IPS-11a (cell line): Measurements from ENCODE around the gene NRROS.

Experiments
- H3K4me3 ChIP-seq: one replicate; pipeline ENCODE4 v1.5.1; 2013; ENCODE audit warnings: low read depth, low read length, control low read depth

The NRROS gene

DNA sequence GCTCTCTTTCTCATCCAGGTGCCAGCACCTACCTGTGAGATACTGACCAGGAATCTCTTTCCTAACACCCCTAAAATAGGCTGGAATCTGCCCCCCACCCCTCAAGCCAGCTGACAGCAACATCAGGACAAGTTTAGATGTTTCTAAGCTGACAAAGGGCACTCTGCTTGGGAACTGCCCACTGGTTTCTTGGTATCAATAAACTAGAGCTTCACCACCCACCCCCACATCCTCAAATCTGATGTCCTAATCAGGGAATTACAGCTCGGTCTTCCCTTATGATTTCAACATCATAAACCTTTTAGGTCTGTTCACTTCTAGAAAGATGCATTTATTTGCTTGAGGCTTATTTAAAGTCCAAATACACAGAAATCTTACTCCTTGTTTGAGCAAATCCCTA, 37.9 kb downstream of the NRROS start:
- no peak overlapping the region for H3K4me3 ChIP-seq

DNA sequence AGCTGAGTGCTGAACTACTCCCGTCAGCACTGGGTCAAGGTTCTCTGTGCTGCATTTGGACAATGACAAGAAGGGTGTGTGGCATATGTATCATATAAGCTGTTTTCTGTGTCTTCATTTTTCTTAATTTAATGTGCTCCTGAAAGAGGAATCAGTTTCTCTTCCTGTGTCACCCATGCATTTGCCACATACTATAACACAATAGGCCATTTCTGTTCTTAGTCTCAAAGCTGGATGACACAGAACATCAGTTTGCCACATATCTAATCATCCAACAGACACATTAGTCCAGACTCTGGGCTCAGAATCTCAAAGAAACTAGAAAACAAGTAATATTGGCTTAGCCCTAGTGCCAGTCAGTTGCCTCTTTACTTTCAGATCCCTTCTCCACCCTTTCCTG, 38.4 kb downstream of the NRROS start:
- H3K4me3 ChIP-seq = no peak overlapping the region

DNA sequence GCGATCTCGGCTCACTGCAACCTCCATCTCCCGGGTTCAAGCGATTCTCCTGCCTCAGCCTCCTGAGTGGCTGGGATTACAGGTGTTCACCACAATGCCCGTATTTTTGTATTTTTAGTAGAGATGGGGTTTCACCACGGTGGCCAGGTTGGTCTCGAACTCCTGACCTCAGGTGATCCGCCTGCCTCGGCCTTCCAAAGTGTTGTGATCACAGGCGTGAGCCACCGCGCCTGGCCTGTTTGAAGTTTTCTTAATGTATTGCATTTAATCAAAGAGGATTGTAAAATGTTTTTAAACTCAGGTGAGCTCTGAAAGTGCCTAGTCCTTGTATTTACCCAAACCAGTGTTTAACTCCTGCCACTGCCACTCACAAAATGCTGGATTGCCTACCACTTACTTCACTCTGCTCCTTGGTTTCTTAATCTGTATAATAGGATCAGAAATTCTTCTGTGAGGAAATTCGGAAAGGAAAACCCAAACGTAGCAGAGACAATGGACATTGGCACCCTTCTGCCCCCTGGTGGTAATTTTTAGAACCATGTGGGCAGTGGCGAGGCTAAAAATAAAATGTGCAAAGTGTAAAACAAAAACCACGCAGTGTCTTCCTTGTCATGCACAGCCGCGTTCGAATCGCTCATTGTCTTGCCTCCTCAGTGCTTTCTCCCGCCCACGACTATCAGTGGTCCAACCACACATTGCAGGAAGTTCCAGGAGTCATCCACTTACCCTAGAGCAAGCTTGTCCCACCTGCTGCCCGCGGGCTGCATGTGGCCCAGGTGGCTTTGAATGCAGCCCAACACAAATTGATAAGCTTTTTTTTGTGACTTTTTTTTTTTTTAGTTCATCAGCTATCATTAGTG, 45.3 kb downstream of the NRROS start:
- no peak overlapping the region for H3K4me3 ChIP-seq

DNA sequence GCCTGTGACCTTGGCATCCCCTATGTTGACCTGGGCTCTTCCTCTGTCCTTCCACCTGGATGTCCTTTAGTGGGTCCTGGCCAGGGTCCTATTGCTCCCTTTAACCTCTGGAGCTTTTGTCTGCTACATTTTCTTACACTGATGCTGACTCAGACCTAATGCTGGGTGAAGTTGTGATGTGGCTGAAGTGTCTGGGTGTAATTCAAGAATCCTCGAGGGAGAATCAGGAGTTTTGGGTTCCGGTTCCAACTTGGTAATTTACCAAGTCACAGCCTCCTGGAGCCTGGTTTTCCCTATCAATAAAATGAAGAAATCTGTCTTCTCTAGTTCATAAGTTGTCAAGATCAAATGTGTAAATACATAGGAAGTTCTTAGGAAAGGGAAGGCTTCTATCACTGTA, 46.9 kb downstream of the NRROS start:
- no peak overlapping the region for H3K4me3 ChIP-seq

DNA sequence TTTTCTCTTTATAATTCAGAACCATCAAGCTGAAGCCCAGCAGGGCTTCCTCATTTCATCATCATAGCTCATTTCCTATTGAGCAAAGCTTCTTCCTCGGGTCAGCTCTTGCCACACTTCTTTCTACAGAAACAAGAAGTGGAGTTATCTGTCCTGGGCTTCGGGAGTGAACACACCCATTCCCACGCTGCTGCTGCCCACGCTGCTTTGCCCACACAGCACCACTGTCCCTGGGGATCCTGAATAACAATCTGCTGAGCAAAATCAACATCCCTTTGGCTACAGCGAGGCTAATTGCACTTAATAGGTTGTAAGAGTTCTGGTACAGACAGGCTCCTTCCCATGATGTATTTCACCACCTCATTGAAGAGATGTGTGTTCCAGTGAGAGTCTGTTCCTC, 48.9 kb downstream of the NRROS start:
- H3K4me3 ChIP-seq = no peak overlapping the region

DNA sequence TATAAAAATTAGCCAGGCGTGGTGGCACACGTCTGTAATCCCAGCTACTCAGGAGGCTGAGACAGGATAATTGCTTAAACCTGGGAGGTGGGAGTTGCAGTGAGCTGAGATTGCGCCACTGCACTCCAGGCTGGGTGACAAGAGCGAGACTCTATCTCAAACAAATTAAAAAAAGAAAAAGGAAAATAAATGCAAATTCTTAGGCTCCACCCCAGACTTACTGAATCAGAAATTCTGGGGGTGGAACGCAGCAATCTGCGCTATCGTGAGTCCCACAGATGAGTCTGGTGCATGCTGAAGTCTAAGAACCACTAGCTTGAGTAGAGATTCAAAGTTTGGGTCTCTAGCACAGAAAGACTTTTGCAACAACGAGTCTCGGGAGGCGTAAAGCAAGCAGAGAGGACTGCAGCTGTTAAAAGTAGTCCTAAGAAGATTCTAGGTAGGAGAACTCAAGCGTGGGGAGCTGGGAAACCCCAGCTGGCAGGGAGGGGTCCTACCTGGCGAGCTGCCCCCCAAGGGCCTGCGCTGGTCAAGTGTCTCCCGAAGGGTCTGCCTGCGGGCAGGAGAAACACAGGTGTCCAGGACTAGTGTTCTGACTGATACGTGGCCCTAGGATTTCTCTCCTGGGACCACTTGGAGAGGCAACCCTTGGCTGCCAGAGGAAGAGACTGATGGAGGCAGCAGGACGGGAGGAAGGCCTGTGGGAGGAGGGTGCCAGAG, 50.6 kb downstream of the NRROS start:
- no peak overlapping the region for H3K4me3 ChIP-seq

DNA sequence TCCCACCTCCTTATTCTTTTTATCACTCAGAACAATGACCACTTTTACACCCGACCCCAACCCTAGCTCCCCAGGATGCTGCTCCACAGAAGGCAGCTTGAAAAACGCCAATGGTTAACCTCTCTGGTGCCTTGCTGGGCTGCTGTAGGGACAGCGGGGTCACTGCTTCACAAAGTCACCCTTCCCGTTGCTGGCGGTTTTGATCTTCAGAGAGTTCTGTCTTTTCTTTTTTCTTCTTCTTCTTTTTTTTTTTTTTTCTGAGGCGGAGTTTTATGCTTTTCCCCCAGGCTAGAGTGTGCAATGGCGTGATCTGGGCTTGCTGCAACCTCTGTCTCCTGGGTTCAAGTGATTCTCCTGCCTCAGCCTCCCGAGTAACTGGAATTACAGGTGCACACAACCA, 51.9 kb downstream of the NRROS start:
- no peak overlapping the region for H3K4me3 ChIP-seq

DNA sequence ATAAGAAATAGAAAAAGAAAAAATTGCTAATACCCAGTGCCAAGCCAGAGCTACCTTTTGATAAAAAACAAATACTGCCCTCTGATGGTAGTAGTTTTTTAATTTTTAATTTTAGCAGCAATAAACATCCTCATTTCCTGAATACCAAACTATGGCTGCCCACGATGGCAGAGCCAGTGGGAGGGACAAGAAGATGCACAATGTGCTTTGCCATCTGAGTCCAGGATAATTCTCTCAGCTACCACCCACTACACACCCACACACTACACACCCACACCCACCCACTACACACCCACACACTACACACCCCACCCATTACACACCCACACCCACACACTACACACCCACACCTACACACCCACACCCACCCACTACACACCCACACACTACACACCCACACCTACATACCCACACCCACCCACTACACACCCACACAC, 54.7 kb downstream of the NRROS start:
- no peak overlapping the region for H3K4me3 ChIP-seq

DNA sequence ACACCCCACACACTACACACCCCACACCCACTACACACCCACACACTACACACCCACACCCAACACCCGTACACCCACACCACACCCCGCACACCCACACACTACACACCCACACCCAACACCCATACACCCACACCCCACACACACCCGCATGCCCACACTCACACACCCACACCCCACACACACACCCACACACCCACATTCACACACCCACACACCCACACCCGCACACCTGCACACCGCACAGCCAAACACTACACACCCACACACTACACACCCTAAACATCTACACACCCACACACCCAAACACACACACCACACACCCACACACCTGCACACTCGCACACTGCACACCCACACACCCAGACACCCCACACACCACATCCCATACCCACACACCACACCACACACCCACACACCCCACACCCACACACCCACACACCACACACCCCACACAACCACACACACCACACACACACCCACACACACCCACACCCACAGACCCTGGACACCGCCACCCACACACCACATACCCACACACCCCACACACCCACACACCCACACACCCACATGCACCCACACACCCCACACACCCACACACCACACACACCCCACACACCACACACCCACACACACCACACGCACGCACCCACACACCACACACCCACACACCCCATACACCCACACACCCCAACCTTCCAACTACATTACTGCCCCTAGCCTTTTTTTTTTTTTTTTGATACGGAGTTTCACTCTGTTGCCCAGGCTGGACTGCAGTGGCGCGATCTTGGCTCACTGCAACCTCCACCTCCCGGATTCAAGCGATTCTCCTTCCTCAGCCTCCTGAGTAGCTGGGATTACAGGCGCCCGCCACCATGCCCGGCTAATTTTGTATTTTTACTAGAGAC, 55.7 kb downstream of the NRROS start:
- no peak overlapping the region for H3K4me3 ChIP-seq

DNA sequence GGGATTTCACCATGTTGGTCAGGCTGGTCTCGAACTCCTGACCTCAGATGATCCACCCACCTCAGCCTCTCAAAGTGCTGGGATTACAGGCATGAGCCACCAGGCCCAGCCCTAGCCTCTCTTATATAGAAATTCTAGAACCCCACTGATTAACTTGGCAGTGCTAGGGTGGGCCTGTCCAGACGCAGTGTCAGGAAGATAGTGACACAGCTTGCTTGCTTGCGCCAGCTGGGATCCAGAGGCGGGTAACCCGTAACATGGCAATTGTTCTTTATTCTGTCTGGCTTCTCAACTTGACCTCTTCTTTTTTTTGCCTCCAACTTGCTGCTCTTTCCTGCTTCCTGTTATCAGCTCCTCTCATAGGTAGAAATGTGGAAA, 56.3 kb downstream of the NRROS start:
- H3K4me3 ChIP-seq = no peak overlapping the region

DNA sequence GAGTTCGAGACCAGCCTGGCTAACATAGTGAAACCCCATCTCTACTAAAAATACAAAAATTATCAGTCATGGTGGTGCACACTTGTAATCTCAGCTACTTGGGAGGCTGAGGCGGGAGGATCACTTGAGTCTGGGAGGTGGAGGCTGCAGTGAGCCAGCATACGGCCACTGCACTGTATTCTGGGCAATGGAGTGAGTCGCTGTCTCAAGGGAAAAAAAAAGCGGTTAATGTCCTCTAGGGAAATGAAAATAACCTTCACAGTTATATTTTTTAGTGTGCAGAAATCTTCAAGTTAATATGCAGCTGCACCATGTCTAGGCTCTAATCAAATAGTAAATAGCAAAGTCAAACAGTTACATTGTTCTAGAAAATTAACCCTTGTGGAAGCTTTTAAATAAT, 57.8 kb downstream of the NRROS start:
- H3K4me3 ChIP-seq = no peak overlapping the region

DNA sequence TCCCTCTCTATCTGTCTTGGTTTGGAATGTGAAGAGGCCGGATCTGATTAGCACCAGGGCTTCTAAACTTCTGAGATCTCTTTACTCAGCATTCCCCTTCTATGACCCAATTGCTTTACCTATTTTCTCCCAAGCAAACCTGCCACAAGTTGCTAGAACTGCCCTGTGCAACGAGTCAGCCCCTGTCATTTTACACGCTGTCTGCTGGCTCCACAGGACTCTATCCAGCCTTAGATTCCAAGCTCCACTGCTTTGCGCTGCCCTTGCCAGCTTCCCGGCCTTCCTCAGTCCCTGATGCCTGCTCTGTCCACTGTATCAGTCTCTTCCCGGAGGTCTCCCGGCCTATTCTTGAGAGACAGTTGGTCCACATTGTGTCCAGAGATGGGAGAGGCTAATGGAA, 60.3 kb downstream of the NRROS start:
- H3K4me3 ChIP-seq = no peak overlapping the region

DNA sequence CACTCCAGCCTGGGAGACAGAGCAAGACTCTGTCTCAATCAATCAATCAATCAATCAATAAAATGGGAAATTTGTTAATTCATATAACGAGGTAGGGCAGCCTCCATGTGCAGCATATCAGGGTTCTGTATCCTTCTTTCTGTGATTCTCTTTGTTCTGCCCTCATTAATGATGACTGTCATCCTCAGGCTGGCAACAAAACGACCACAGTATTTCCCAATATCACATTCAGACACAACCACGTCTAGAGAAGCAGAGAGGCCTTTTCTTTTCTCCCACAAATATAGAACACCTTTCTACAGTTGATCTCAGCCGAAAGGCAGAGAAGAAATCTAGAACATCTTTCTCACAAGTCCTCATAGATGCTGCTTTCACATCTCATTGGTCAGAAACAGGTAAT, 61.3 kb downstream of the NRROS start:
- no peak overlapping the region for H3K4me3 ChIP-seq

DNA sequence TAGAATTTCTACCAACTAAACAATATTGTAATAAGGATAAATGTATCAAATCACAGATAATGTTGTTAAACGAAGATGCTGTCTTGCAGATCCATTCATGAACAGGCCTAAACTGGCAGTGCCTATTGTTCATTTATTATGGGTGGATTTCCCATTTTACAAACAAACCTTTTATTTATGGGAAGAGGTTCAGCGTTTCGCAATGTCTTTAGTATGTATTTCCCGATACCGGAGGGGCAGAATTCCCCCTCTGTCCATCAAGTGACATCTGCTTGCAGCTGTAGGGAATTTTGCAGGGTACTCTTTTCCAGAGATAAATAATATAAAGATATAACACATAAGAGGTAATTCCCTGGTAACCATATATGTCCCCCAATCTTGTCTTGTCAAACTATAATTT, 66.8 kb downstream of the NRROS start:
- no peak overlapping the region for H3K4me3 ChIP-seq

DNA sequence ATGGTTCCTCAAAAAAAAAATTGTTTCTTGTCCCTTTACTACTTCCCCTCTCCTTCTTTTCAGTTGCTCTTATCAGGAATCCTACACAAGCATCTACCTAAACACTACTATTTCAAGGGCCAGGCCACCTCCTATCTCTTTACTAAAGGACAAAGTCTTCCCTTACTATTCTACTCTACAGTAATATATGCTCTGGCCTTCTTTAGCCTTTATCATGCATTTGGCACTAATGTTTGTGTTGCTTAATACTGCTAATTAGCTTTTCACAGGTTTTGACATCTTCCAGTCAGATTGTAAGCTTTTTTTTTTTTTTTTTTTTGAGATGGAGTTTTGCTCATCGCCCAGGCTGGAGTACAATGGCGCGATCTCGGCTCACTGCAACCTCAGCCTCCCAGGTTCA, 67.2 kb downstream of the NRROS start:
- H3K4me3 ChIP-seq = no peak overlapping the region

DNA sequence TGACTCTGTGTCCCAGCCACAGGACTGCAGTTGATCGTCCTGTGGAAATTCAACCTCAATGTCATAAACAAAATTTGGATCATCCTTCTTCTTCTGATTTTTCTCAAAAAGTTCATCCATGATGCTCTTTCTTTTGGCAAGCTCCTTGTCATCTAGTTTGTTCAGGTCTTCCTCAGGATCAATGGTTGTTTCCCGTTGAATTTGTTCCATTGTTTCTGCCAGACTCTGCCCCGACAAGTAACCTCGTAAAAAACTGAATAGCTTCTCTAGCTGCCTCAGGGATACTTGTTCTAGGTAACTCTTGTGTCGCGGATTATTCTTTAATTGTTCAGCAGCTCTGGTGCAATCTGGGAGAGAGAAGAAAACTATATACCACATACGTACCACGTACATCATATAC, 68.1 kb downstream of the NRROS start:
- H3K4me3 ChIP-seq = no peak overlapping the region

DNA sequence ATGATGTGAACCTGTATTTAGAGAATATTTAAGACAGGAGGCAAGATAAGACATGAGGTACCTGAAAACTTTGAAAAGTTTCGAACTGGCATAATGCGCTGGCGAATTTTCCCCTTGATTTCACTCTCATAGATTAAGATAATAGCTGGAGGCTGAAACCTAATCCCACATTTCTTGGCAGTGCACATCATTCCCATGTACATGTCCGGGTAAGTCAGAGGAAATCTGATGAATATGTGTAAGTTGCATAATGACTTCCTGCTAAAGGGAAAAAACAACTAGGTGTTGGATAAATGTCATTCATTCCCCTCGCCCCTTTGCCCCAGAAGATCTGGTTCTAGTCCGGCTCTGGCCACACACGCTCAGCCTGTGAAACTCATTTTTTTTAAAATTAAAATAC, 69.0 kb downstream of the NRROS start:
- H3K4me3 ChIP-seq = no peak overlapping the region
